Neuronal stem cell (in vitro differentiated cells): ENCODE measurements around the gene ACSS1.
A peak's percentile ranks its signal among the peaks of the same experiment; 100 is the strongest.

ENCODE experiments used
- DNase-seq: peaks from one replicate; pipeline ENCODE4 v3.0.0-alpha.2; 2013; ENCODE audit warnings: low spot score
- H2AFZ ChIP-seq: one replicate; pipeline ENCODE4 v1.6.1; 2013; ENCODE audit warnings: mild to moderate bottlenecking, low read length, inconsistent platforms
- H2AK5ac ChIP-seq: 2 replicates; pipeline ENCODE4 v1.6.1; 2013; ENCODE audit warnings: low read depth, mild to moderate bottlenecking, inconsistent platforms, low read length, moderate library complexity, mixed read lengths
- H2BK120ac ChIP-seq: 2 replicates; pipeline ENCODE4 v1.6.1; 2013; ENCODE audit warnings: low read depth, mild to moderate bottlenecking, inconsistent platforms, low read length, moderate library complexity, mixed read lengths
- H2BK12ac ChIP-seq: one replicate; pipeline ENCODE4 v1.6.1; 2013; ENCODE audit warnings: low read length, inconsistent platforms
- H2BK15ac ChIP-seq: 2 replicates; pipeline ENCODE4 v1.6.1; 2013; ENCODE audit warnings: mild to moderate bottlenecking, low read length, inconsistent platforms, mixed read lengths
- H2BK5ac ChIP-seq: one replicate; pipeline ENCODE4 v1.6.1; 2013; ENCODE audit warnings: inconsistent platforms, mild to moderate bottlenecking, low read length, moderate library complexity
- H3K14ac ChIP-seq: one replicate; pipeline ENCODE4 v1.6.1; 2013; ENCODE audit warnings: low read length, inconsistent platforms
- H3K18ac ChIP-seq: 2 replicates; pipeline ENCODE4 v1.6.1; 2013; ENCODE audit warnings: low read length, inconsistent platforms
- H3K23ac ChIP-seq: 2 replicates; pipeline ENCODE4 v1.6.1; 2013; ENCODE audit warnings: low read depth, mild to moderate bottlenecking, mixed read lengths, low read length, inconsistent platforms; ENCODE audit not compliant: poor library complexity
- H3K27ac ChIP-seq: replicated peaks from 3 replicates; pipeline ENCODE4 v1.5.1; 2013; ENCODE audit warnings: low read length, inconsistent platforms
- H3K27me3 ChIP-seq, 3 experiments: 2 replicates each; pipeline ENCODE4 v1.6.1; 2013; ENCODE audit warnings: low read length in 3 of 3, mild to moderate bottlenecking in 2 of 3, inconsistent platforms in 1 of 3, low read depth in 1 of 3, mixed read lengths in 1 of 3, moderate library complexity in 1 of 3; ENCODE audit not compliant: control insufficient read depth in 3 of 3, insufficient read depth in 3 of 3
- H3K36me3 ChIP-seq, 2 donors: replicated peaks in 1 of 2; 2 replicates each; pipeline ENCODE4 v1.6.1; 2013; ENCODE audit warnings: low read length in 2 of 2; ENCODE audit not compliant: control insufficient read depth in 2 of 2, insufficient read depth in 2 of 2
- H3K4ac ChIP-seq: 2 replicates; pipeline ENCODE4 v1.6.1; 2013; ENCODE audit warnings: inconsistent platforms, mild to moderate bottlenecking, low read length, moderate library complexity
- H3K4me1 ChIP-seq, 2 donors: 1 replicate in 1 of 2; 2 replicates in 1 of 2; pipeline ENCODE4 v1.6.1; 2013; ENCODE audit warnings: low read length in 2 of 2, low read depth in 1 of 2; ENCODE audit not compliant: control insufficient read depth in 2 of 2, insufficient read depth in 1 of 2
- H3K4me2 ChIP-seq: one replicate; pipeline ENCODE4 v1.6.1; 2013; ENCODE audit warnings: mild to moderate bottlenecking, low read length, inconsistent platforms; ENCODE audit not compliant: insufficient read depth, poor library complexity, severe bottlenecking
- H3K4me3 ChIP-seq, 2 donors: 2 replicates each; pipeline ENCODE4 v1.5.1; 2013; ENCODE audit warnings: low read length in 2 of 2, mild to moderate bottlenecking in 2 of 2, inconsistent platforms in 1 of 2, moderate library complexity in 1 of 2
- H3K79me1 ChIP-seq: one replicate; pipeline ENCODE4 v1.6.1; 2013; ENCODE audit warnings: low read depth, mild to moderate bottlenecking, inconsistent platforms, low read length, moderate library complexity
- H3K9ac ChIP-seq: one replicate; pipeline ENCODE4 v1.6.1; 2013; ENCODE audit warnings: mild to moderate bottlenecking, low read depth, low read length, inconsistent platforms; ENCODE audit not compliant: poor library complexity
- H3K9me3 ChIP-seq, 2 donors: replicated peaks in 1 of 2; 2 replicates each; pipeline versions ENCODE3 to v1.6.1; 2013; ENCODE audit warnings: low read length in 2 of 2, mild to moderate bottlenecking in 2 of 2, inconsistent platforms in 1 of 2, low read depth in 1 of 2, mixed read lengths in 1 of 2, moderate library complexity in 1 of 2; ENCODE audit not compliant: control insufficient read depth in 2 of 2, insufficient read depth in 1 of 2
- H4K8ac ChIP-seq: one replicate; pipeline ENCODE4 v1.6.1; 2013; ENCODE audit warnings: low read depth, mild to moderate bottlenecking, inconsistent platforms, low read length, moderate library complexity
- H4K91ac ChIP-seq: one replicate; pipeline ENCODE4 v1.6.1; 2013; ENCODE audit warnings: low read length, low read depth, mild to moderate bottlenecking, inconsistent platforms; ENCODE audit not compliant: poor library complexity
- WGBS, 2 donors: extraction: QIAGEN DNeasy Blood & Tissue Kit; methylation state at CpG; one replicate each; pipeline ENCODE4 v1.1.7; 2013; ENCODE audit warnings: missing lambda C conversion rate in 2 of 2, mixed read lengths in 1 of 2; ENCODE audit not compliant: insufficient read length in 2 of 2, insufficient replicate concordance in 1 of 2; ENCODE audit errors: extremely low coverage in 2 of 2; 5-methylcytosine and 5-hydroxymethylcytosine counted together

ACSS1 gene

DNA sequence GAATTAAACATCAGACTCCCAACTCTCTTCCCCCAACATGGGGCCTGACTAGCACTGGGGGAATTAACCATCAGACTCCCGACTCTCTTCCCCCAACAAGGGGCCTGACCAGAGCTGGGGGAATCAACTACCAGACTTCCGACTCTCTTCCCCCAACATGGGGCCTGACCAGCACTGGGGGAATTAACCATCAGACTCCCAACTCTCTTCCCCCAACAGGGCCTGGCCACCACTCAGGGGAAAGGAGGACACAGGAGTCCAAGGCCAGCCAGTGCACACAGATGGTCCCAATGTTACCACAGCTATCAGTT is 95.8 kb downstream of the ACSS1 start:
- Histone ChIP-seq H3K18ac (no peak overlapping the region), H2BK120ac (no peak overlapping the region), H2AFZ (no peak overlapping the region), H3K4me2 (no peak overlapping the region), H3K4me1 (no peaks in the 10 kb centered on the region), H3K4ac (no peak overlapping the region), H3K36me3 (peaks cover 28 to 94% of the 10 kb centered on the region in 2 donors), H2BK5ac (no peak overlapping the region), H4K91ac (no peak overlapping the region), H3K14ac (no peak overlapping the region), H4K8ac (no peak overlapping the region), H3K79me1 (no peaks in the 10 kb centered on the region), H3K9ac (no peak overlapping the region), H3K27ac (no peak overlapping the region), H3K23ac (no peak overlapping the region), H3K27me3 (no peaks in the 10 kb centered on the region), H3K4me3 (no peak overlapping the region), H2BK12ac (no peak overlapping the region), H2BK15ac (no peak overlapping the region), H2AK5ac (no peak overlapping the region), H3K9me3 (no peaks in the 10 kb centered on the region)
- DNase-seq: no peak
- no CpG with 5 or more reads among the region's 2 CpGs for WGBS, 2 donors

DNA sequence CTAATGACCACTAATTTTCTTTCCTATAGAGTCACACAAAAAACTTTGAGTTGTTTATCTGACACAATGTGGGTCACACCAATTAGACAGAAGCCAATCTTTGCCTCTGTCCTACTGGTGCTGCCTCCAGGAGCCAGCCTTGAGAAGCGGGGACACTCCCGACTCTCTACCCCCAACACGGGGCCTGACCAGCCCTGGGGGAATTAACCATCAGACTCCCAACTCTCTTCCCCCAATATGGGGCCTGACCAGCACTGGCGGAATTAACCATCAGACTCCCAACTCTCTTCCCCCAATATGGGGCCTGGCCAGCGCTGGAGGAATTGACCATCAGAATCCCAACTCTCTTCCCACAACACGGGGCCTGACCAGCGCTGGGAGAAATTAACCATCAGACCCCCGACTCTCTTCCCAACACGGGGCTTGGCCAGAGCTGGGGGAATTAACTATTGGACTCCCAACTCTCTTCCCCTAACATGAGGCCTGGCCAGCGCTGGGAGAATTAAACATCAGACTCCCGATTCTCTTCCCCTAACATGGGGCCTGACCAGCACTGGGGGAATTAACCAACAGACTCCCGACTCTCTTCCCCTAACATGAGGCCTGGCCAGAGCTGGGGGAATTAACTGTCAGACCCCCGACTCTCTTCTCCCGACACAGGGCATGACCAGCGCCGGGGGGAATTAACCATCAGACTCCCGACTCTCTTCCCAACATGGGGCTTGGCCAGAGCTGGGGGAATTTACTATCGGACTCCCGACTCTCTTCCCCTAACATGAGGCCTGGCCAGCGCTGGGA is 96.4 kb downstream of the ACSS1 start:
- Histone ChIP-seq H4K91ac (no peak overlapping the region), H3K36me3 (peaks cover 30 to 92% of the 10 kb centered on the region in 2 donors), H2BK5ac (no peak overlapping the region), H2BK15ac (no peak overlapping the region), H3K4ac (no peak overlapping the region), H3K4me2 (no peak overlapping the region), H3K14ac (no peak overlapping the region), H4K8ac (no peak overlapping the region), H2AK5ac (no peak overlapping the region), H3K9me3 (no peaks in the 10 kb centered on the region), H2BK12ac (no peak overlapping the region), H3K18ac (no peak overlapping the region), H2AFZ (no peak overlapping the region), H2BK120ac (no peak overlapping the region), H3K79me1 (peaks cover 1% of the 10 kb centered on the region), H3K4me1 (no peaks in the 10 kb centered on the region), H3K9ac (no peak overlapping the region), H3K4me3 (no peak overlapping the region), H3K27me3 (no peaks in the 10 kb centered on the region), H3K23ac (no peak overlapping the region), H3K27ac (no peak overlapping the region)
- WGBS, 2 donors: no CpG with 5 or more reads among the region's 20 CpGs
- DNase-seq: no peak

DNA sequence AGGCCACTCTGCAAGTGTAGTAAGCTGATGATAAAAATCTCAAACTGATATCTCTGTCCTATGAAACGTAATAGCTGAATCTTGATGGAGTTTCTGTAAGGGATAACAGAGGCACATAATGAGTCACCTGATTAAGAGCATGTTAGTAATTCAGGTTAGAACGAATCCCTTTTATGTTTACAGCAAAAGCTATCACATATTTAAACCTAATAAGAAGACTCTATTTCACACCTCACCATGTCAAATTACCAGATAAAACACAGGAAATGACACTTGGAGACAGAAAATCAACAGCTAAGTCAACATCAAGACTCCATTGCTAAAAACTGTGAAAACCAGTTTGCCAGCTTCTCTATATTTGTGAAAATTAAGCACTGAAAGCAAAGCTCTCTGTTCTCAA is 97.1 kb downstream of the ACSS1 start:
- Histone ChIP-seq H3K27me3 (no peaks in the 10 kb centered on the region), H4K8ac (no peak overlapping the region), H3K14ac (no peak overlapping the region), H2AK5ac (no peak overlapping the region), H3K79me1 (peaks cover 2% of the 10 kb centered on the region), H3K4me3 (no peak overlapping the region), H3K4me1 (no peaks in the 10 kb centered on the region), H3K9me3 (no peaks in the 10 kb centered on the region), H2AFZ (no peak overlapping the region), H3K9ac (no peak overlapping the region), H2BK5ac (no peak overlapping the region), H3K27ac (no peak overlapping the region), H3K4me2 (no peak overlapping the region), H3K36me3 (peaks cover 30 to 91% of the 10 kb centered on the region in 2 donors), H4K91ac (no peak overlapping the region), H2BK15ac (no peak overlapping the region), H3K23ac (no peak overlapping the region), H3K18ac (no peak overlapping the region), H2BK12ac (no peak overlapping the region), H2BK120ac (no peak overlapping the region), H3K4ac (no peak overlapping the region)
- WGBS, 2 donors: no CpG with 5 or more reads among the region's 2 CpGs
- no peak for DNase-seq

DNA sequence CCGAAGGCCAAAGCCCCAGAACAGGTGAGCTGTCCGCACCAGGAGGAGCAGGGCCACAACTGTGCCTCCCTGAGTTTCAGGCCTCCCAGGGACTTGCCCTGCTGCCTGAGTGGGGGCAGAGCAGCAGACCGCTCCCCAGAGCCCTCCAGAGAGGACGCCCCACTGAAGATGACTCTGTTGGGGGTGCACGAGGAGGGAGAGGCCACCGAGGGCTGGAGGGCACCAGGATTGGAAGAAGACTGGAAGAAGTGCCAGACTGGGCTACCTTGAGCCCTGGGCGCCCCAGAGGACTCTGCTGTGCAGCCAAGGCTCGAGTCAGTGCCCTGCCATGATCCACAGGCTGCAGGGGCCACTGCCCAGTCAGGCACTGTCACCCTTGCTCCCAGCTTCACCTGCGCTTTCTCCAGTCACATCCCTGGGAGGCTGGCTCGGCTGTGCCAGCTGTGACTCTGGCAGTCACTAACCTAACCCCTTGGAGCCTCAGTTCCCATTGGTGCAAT is 97.6 kb downstream of the ACSS1 start:
- Histone ChIP-seq H2BK12ac (no peak overlapping the region), H2BK5ac (no peak overlapping the region), H3K9me3 (no peaks in the 10 kb centered on the region), H3K14ac (peak overlapping the region; percentile 31), H3K4me3 (peak overlapping the region in 1 of 2 donors; percentile 14), H4K91ac (no peak overlapping the region), H3K18ac (no peak overlapping the region), H3K4ac (no peak overlapping the region), H3K79me1 (peaks cover 2% of the 10 kb centered on the region), H3K36me3 (peaks cover 26 to 88% of the 10 kb centered on the region in 2 donors), H4K8ac (no peak overlapping the region), H2BK120ac (no peak overlapping the region), H3K23ac (no peak overlapping the region), H3K4me2 (no peak overlapping the region), H2AK5ac (no peak overlapping the region), H2AFZ (no peak overlapping the region), H3K9ac (no peak overlapping the region), H3K4me1 (no peaks in the 10 kb centered on the region), H3K27ac (no peak overlapping the region), H2BK15ac (no peak overlapping the region), H3K27me3 (no peaks in the 10 kb centered on the region)
- WGBS, 2 donors: no CpG with 5 or more reads among the region's 10 CpGs
- no peak for DNase-seq
